ENCODE results near the gene PTPA. TPM values are rescaled to one million over a fixed set of nuclear protein-coding genes. Genes with fewer than 3 reads are reported as not detected.
"Not testable (repeated sequence)": the region's sequence is repeated elsewhere in the genome, so short reads cannot be mapped to it uniquely, and the experiment has no call there.

Gene PTPA
- total RNA-seq, 2 donors from 2014 or later: 49.8 to 50.0 TPM

DNA sequence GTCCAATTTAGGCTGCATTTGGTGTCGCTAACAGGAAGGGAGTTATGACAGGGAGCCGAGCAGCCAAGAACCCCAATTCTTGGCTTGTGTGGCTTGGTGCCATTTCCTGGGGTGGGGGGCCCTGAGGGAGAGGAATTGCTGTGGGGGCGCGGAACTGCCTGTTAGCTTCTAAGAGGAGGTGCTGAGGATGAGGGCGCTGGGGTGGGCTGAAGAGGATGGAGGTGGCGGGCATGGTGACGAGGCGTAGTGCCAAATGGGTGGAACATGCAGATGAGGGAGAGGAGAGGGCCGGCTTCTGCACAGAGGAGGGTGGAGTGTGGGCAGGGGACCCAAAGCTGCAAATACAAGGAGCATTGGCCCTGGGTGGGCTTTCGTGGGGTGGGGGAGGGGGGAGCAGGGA is 38.9 kb downstream of the PTPA start:
- Mint-ChIP-seq H3K36me3 (ENCODE audit: low read depth) (no peaks in the 10 kb centered on the region), H3K27me3 (no peaks in the 10 kb centered on the region), H3K27ac (peak overlapping the region; percentile 77), H3K4me3 (no peak overlapping the region), H3K4me1 (peaks cover 7% of the 10 kb centered on the region)
- DNase-seq (no peak), ATAC-seq (no peak)
- no peaks in the 10 kb centered on the region for H3K9me3 ChIP-seq (ENCODE audit: control insufficient read depth, low read length, poor library complexity, severe bottlenecking)

DNA sequence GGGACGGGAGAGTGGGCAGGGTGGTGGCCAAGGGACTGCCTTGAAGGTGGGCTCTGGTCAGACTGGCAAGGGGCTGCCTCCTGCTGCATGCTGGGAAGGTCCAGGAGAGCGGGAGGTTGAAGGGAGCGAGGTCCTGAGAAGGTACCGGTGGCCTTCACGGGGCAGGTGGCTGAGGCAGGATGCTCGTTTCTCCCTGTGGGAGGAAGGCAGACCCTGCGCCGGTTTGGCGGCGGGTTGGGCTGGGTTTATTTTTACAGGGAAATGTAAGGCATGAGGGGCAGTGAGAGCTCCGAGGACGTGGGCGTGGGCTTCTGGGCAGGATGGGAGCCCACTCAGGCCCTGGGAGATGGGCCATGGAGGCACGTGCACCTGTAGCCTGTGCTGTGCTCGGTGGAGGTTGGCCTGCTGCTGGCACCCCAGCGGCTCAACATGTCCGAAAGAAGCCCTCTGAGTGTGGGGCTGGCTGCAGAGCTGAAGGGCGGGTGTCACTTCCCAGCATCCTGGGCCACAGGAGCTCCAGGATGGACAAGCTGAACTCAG is 39.5 kb downstream of the PTPA start:
- peak overlapping the region; percentile 74 for H3K27ac Mint-ChIP-seq

DNA sequence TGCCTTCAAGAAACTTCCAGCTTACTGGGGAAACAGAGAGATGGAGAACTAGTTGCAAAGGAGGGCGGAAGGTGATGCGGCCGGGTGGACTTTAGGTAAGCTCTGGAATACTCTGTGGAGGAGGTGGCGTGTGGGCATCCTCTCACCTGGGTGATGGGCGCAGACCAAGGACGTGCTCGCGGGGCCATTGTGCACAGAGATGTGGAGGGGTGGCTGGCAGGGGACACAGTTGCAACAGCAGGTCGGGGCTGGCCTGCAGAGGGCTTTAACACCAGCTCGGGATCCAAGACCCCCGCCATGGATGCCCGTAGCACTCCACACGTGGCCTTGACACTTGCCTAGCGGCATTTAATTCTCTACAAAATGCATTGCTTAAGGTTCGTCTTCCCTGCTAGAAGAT is 40.3 kb downstream of the PTPA start:
- Mint-ChIP-seq H3K36me3 (ENCODE audit: low read depth) (no peaks in the 10 kb centered on the region), H3K4me1 (peaks cover 7% of the 10 kb centered on the region), H3K4me3 (no peak overlapping the region), H3K27ac (peak overlapping the region; percentile 74), H3K27me3 (no peaks in the 10 kb centered on the region)
- ATAC-seq (no peak), DNase-seq (no peak)
- H3K9me3 ChIP-seq (ENCODE audit: control insufficient read depth, low read length, poor library complexity, severe bottlenecking): no peaks in the 10 kb centered on the region

More for the DNA sequence above, 39.5 kb downstream of the PTPA start:
- DNase-seq (no peak), ATAC-seq (no peak)
- no peaks in the 10 kb centered on the region for H3K27me3 Mint-ChIP-seq
- peaks cover 7% of the 10 kb centered on the region for H3K4me1 Mint-ChIP-seq
- no peaks in the 10 kb centered on the region for H3K9me3 ChIP-seq (ENCODE audit: control insufficient read depth, low read length, poor library complexity, severe bottlenecking)
- no peak overlapping the region for H3K4me3 Mint-ChIP-seq
- no peaks in the 10 kb centered on the region for H3K36me3 Mint-ChIP-seq (ENCODE audit: low read depth)

DNA sequence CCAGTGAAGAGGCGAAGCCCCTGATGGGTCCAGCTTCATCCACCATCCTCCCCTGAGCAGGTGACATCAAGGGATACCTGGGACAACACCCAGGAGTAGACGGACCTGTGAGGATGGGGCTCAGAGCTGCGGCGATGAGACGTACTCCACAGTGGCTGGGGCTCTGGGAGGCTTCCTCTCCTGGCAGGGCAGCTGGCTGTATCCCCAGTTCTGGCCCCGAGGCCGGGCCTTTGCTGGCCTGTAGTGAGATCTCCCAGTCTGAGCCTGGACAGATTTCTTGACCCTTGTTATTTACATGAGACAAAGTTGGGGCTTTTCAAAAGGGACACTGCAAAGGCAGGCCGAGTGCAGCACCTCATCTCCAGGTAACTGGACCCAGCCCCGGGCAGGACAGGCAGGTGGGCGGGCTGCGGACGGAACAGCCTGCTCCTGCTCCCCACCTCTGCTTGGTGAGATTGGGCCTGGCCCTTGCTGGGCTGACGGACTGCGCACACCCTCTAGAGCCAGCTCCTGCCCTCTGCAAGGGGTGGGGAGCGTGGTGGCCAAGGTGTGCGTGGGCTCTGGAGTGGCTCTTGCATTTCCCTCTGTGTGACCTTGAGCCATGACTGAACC is 43.8 kb downstream of the PTPA start:
- peaks cover 3% of the 10 kb centered on the region for H3K4me1 Mint-ChIP-seq
- H3K27me3 Mint-ChIP-seq: no peaks in the 10 kb centered on the region
- DNase-seq (no peak), ATAC-seq (no peak)
- H3K4me3 Mint-ChIP-seq: no peak overlapping the region
- no peaks in the 10 kb centered on the region for H3K36me3 Mint-ChIP-seq (ENCODE audit: low read depth)
- H3K27ac Mint-ChIP-seq: no peak overlapping the region
- H3K9me3 ChIP-seq (ENCODE audit: control insufficient read depth, low read length, poor library complexity, severe bottlenecking): no peaks in the 10 kb centered on the region

DNA sequence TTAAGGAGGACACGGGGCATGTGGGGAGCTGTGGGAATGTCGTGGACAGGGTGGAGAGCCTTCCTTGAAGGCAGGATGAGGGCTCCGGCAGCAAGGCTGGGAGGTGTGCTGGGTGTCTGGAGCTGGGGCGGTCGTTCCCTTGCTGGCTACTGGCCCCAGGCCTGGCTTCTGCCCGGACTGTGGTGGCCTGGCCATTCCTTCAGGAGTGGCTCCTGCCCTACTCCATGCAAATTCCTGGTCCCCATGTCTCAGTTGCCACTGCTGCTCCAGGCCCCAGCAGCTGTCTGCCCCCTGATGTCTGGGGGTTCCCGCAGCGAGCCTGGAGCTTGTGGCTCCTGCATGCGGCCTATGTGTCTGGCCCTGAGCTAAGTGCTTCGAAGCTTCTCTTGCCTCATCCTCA is 44.9 kb downstream of the PTPA start:
- no peak for DNase-seq
- Mint-ChIP-seq H3K4me3 (no peak overlapping the region), H3K27ac (no peak overlapping the region), H3K36me3 (ENCODE audit: low read depth) (no peaks in the 10 kb centered on the region), H3K27me3 (no peaks in the 10 kb centered on the region), H3K4me1 (peaks cover 2% of the 10 kb centered on the region)
- ATAC-seq: no peak
- no peaks in the 10 kb centered on the region for H3K9me3 ChIP-seq (ENCODE audit: control insufficient read depth, low read length, poor library complexity, severe bottlenecking)

- no peak for DNase-seq
- H3K9me3 ChIP-seq (ENCODE audit: control insufficient read depth, low read length, poor library complexity, severe bottlenecking): no peaks in the 10 kb centered on the region
- no peak for ATAC-seq
- Mint-ChIP-seq H3K36me3 (ENCODE audit: low read depth) (no peaks in the 10 kb centered on the region), H3K4me1 (peaks cover 3% of the 10 kb centered on the region), H3K4me3 (no peak overlapping the region), H3K27me3 (no peaks in the 10 kb centered on the region), H3K27ac (peak overlapping the region; percentile 62)
Observed at GRCh38 chr9:129160712-129161533, 49.7 kb downstream of the PTPA start.

- H3K9me3 ChIP-seq (ENCODE audit: control insufficient read depth, low read length, poor library complexity, severe bottlenecking): no peaks in the 10 kb centered on the region
- peaks cover 3% of the 10 kb centered on the region for H3K4me1 Mint-ChIP-seq
- no peak for ATAC-seq
- no peak overlapping the region for H3K4me3 Mint-ChIP-seq
- H3K27ac Mint-ChIP-seq: no peak overlapping the region
- no peaks in the 10 kb centered on the region for H3K27me3 Mint-ChIP-seq
- no peak for DNase-seq
- no peaks in the 10 kb centered on the region for H3K36me3 Mint-ChIP-seq (ENCODE audit: low read depth)
Observed at GRCh38 chr9:129161534-129161837, 50.3 kb downstream of the PTPA start.

GRCh38 chr9:129162497-129163197 is 51.4 kb downstream of the PTPA start:
- DNase-seq (no peak), ATAC-seq (no peak)
- H3K36me3 Mint-ChIP-seq (ENCODE audit: low read depth): no peaks in the 10 kb centered on the region
- H3K9me3 ChIP-seq (ENCODE audit: control insufficient read depth, low read length, poor library complexity, severe bottlenecking): no peaks in the 10 kb centered on the region
- no peak overlapping the region for H3K4me3 Mint-ChIP-seq
- no peaks in the 10 kb centered on the region for H3K27me3 Mint-ChIP-seq
- H3K27ac Mint-ChIP-seq: no peak overlapping the region
- H3K4me1 Mint-ChIP-seq: peaks cover 7% of the 10 kb centered on the region

- DNase-seq; ATAC-seq; H3K4me3 Mint-ChIP-seq; H3K27ac Mint-ChIP-seq; H3K36me3 Mint-ChIP-seq (ENCODE audit: low read depth); H3K27me3 Mint-ChIP-seq; H3K9me3 ChIP-seq (ENCODE audit: control insufficient read depth, low read length, poor library complexity, severe bottlenecking): not testable (repeated sequence)
- peaks cover 11% of the 10 kb centered on the region for H3K4me1 Mint-ChIP-seq
Observed at GRCh38 chr9:129163198-129163670, 52.0 kb downstream of the PTPA start.

GRCh38 chr9:129163753-129164152 is 52.5 kb downstream of the PTPA start:
- Mint-ChIP-seq H3K27ac (no peak overlapping the region), H3K27me3 (no peaks in the 10 kb centered on the region), H3K4me3 (no peak overlapping the region), H3K36me3 (ENCODE audit: low read depth) (no peaks in the 10 kb centered on the region), H3K4me1 (peaks cover 11% of the 10 kb centered on the region)
- ATAC-seq (no peak), DNase-seq (no peak)
- no peaks in the 10 kb centered on the region for H3K9me3 ChIP-seq (ENCODE audit: control insufficient read depth, low read length, poor library complexity, severe bottlenecking)

- Mint-ChIP-seq H3K4me1 (peaks cover 11% of the 10 kb centered on the region), H3K4me3 (peak overlapping the region; percentile 34), H3K27ac (no peak overlapping the region), H3K27me3 (no peaks in the 10 kb centered on the region), H3K36me3 (ENCODE audit: low read depth) (no peaks in the 10 kb centered on the region)
- ATAC-seq (no peak), DNase-seq (no peak)
- H3K9me3 ChIP-seq (ENCODE audit: control insufficient read depth, low read length, poor library complexity, severe bottlenecking): no peaks in the 10 kb centered on the region
Observed at GRCh38 chr9:129164246-129164930, 53.2 kb downstream of the PTPA start.

DNA sequence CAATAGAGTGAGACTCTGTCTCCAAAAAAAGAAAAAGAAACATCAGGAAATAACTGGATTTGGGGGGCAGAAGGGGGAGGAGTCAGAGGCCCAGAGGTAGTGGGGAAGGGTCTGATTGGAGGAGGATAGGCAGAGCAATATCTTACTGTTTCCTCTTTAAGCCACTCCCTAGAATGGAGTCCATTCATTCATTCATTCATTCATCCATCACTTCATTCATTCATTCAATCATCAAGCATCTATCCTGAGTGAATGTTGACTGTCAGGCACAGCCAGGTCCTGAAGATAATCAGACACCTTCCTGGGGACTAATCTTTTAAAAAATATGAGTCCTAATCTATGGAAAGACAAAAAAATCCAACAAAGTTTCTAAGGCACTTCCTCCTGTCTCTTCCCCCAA is 54.0 kb downstream of the PTPA start:
- no peak for ATAC-seq
- Mint-ChIP-seq H3K27me3 (no peaks in the 10 kb centered on the region), H3K27ac (no peak overlapping the region), H3K36me3 (ENCODE audit: low read depth) (no peaks in the 10 kb centered on the region), H3K4me1 (peaks cover 11% of the 10 kb centered on the region), H3K4me3 (no peak overlapping the region)
- no peak for DNase-seq
- H3K9me3 ChIP-seq (ENCODE audit: control insufficient read depth, low read length, poor library complexity, severe bottlenecking): no peaks in the 10 kb centered on the region

All from T-helper 17 cell (primary cell).